Stimulated activated naive B cell treated with anti-CD40 and anti-IgM and Interleukin-4, amounts not matched to agents 10 μg/mL and 1 μg/mL and 100 μg/mL, for 72 hours (primary cell): ENCODE data around the gene ASCC3.

Source experiments
- ATAC-seq, 2 donors: fragments of 150-1000 bp; cut with Tn5 transposase; replicated peaks; 2 replicates each; pipeline ENCODE4 v1.10.0; 2021; ENCODE audit warnings: moderate library complexity in 1 of 2
- DNase-seq: peaks from one replicate; pipeline ENCODE4 v3.0.0; 2021
- H3K27ac Mint-ChIP-seq: one replicate; pipeline ENCODE4 v1.8.0; 2022; ENCODE audit warnings: mild to moderate bottlenecking, mixed read lengths
- H3K27me3 Mint-ChIP-seq, 2 donors: one replicate each; pipeline ENCODE4 v1.8.0; 2022; ENCODE audit warnings: mixed read lengths in 2 of 2
- H3K36me3 Mint-ChIP-seq, 2 donors: one replicate each; pipeline ENCODE4 v1.8.0; 2022; ENCODE audit warnings: mixed read lengths in 2 of 2, mild to moderate bottlenecking in 1 of 2
- H3K4me1 Mint-ChIP-seq, 2 donors: one replicate each; pipeline ENCODE4 v1.8.0; 2022; ENCODE audit warnings: mixed read lengths in 2 of 2, mild to moderate bottlenecking in 1 of 2
- H3K4me3 Mint-ChIP-seq, 2 donors: one replicate each; pipeline ENCODE4 v1.8.0; 2022; ENCODE audit warnings: mild to moderate bottlenecking in 2 of 2, mixed read lengths in 2 of 2, moderate library complexity in 1 of 2
- H3K9me3 Mint-ChIP-seq, 2 donors: one replicate each; pipeline ENCODE4 v1.8.0; 2022; ENCODE audit warnings: mixed read lengths in 2 of 2, mild to moderate bottlenecking in 1 of 2

Gene ASCC3

DNA sequence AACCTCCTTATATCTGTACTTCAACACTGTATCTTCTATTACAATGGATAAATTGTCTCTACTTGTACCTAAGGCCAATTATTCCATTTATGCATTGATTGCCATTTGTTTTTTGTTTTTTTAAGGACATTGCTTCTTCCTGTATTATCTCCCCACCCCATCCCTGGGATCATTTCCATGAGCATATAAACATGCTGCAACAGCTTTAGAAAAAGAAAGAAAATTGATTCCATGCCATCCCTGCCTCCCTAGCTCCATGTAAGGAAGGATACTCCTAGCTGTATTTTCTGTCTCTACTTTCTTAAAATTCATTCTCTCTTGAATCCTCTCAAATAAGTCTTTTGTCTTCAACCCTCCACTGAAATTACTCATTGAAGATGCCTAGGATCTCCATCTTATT, 314.6 kb downstream of the ASCC3 start:
- DNase-seq, result no peak
- Mint-ChIP-seq H3K9me3 (peaks cover 5% of the 10 kb centered on the region in 2 donors), H3K4me1 (no peaks in the 10 kb centered on the region), H3K4me3 (no peak overlapping the region), H3K36me3 (peaks cover 31 to 43% of the 10 kb centered on the region in 2 donors), H3K27ac (no peak overlapping the region), H3K27me3 (no peaks in the 10 kb centered on the region)
- no peak for ATAC-seq

DNA sequence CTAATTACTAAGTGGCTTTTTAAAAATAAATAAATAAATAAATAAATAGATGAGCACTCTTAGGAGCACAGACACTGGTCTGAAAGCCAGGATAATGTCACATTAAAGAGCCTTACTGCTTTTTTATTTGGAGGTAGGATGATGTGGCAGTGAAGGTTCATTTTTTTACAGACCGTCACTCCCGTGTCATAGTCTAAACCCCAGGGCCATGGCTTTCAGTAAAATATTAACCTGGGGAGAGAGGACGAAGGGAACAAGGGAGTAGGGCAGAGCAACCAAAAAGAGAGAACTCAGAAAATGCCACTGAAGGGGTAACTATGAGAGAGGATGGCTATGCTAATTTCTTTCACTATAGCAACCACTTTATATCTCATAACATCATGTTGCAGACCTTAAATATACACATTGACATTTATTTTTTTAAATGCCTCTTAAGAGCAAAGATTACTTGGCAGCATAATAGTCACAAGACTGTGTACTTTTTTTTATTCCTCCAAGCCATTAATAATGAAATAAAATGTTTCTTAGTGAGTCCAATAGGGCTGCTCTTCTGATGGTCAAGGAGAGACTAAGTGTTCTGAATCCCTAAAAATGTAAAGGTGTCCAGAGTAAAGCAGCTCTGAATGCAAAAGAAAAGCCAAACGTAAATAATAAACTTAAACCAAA, 315.6 kb downstream of the ASCC3 start:
- H3K9me3 Mint-ChIP-seq, result peaks cover 2% of the 10 kb centered on the region in 2 donors
- peaks cover 25 to 37% of the 10 kb centered on the region in 2 donors for H3K36me3 Mint-ChIP-seq
- H3K4me3 Mint-ChIP-seq, result no peak overlapping the region
- DNase-seq (no peak), ATAC-seq (no peak)
- H3K27ac Mint-ChIP-seq, result no peak overlapping the region
- no peaks in the 10 kb centered on the region for H3K27me3 Mint-ChIP-seq
- H3K4me1 Mint-ChIP-seq, result no peaks in the 10 kb centered on the region

DNA sequence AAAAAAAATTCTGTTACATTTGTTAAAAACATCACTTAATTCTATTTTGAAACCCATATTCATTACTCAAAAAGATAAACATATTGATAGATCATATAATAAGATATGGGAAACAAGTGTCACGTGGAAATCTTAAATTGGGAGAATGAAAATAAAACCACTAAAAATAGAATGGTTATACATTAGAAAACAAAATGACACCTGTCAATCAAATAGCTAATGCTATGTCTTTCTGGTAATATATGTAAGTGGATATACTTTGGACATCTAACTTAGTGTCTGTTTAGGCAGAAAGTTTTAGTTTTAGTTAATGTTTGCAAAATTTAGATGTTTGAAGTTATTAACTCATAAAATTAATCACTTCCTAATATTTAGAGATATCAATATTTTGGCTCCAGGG, 321.3 kb downstream of the ASCC3 start:
- H3K4me3 Mint-ChIP-seq, result no peak overlapping the region
- H3K27me3 Mint-ChIP-seq, result no peaks in the 10 kb centered on the region
- no peak for DNase-seq
- no peaks in the 10 kb centered on the region for H3K4me1 Mint-ChIP-seq
- H3K36me3 Mint-ChIP-seq, result peaks cover 11 to 32% of the 10 kb centered on the region in 2 donors
- H3K27ac Mint-ChIP-seq, result no peak overlapping the region
- H3K9me3 Mint-ChIP-seq, result no peaks in the 10 kb centered on the region
- ATAC-seq, result no peak

DNA sequence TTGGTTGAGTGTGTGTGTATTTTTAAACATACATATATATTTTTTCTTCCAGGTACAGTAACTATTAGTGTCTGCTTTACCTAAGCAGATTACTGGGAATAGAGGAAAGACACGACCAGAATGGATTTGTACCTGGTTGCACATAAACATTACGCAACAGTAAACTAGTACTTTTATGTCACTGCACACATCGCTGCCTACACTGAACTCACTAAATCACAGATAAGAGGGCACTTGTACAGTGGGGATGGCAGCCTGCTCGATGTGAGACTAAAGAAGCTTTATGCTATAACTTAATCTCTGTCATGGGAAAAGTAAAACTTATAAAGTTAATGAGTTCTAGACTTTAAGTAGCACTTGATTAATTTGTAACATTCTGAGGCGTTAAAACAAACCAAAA, 326.9 kb downstream of the ASCC3 start:
- ATAC-seq, result no peak
- Mint-ChIP-seq H3K27me3 (no peaks in the 10 kb centered on the region), H3K9me3 (peaks cover 0 to 1% of the 10 kb centered on the region in 2 donors), H3K4me3 (no peak overlapping the region), H3K4me1 (no peaks in the 10 kb centered on the region), H3K27ac (no peak overlapping the region), H3K36me3 (peaks cover 10 to 25% of the 10 kb centered on the region in 2 donors)
- no peak for DNase-seq

DNA sequence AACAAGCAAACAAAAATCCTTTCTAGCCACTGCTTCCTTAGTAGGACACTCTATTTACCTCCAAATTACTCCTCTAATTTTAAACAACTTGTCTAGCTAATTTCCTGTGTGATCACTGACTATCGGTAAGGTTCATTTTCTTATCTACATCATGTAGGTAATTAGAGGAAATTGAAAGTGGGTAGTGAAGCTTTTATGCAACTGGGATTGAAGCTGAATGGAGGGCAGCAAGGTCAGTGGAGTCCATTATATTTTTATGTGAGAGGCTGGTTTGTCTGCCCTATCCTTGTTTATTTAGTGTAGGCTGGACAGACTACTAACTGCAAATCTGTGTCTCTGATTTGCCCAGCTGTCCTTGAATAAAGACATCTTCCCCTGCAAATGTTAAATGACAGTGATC, 327.9 kb downstream of the ASCC3 start:
- Mint-ChIP-seq H3K27me3 (no peaks in the 10 kb centered on the region), H3K4me3 (no peak overlapping the region), H3K27ac (peak overlapping the region; percentile 63), H3K36me3 (peaks cover 12 to 19% of the 10 kb centered on the region in 2 donors), H3K4me1 (no peaks in the 10 kb centered on the region), H3K9me3 (peaks cover 0 to 3% of the 10 kb centered on the region in 2 donors)
- ATAC-seq (no peak), DNase-seq (no peak)

DNA sequence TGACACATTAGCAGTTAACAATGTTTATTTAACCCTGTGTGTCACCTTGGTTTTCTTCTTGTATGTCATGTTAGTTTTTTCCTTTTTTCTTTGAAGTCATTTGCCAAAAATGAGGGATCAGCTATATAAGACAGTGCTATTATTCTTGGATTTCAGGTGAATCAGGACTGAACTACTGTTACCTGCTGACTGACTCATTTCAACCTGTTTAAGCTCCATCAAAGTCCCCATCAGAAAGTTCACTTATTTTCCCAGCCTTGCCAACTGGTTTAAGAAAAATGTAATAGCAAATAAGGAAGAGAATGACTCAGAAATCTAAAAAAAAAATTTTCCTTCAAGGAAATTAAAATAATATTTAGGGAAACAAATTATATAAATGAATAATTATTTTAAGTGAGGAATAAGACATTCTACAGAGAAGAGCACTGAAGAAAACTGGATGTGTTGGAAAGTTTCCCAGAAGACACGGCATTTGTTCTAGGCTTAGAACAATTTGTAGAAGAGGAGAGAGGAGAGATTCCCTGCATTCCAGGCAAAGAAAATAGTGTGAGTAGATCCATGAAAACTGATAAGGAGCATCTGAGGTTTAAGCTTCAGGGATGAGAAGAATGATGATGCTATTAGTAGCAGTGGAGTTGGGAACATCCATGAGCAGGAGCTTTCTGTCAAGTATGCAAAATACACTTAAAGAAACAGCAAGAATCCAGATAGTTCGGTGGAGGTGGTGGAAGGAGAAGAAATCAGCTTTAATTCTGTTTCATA, 331.5 kb downstream of the ASCC3 start:
- Mint-ChIP-seq H3K9me3 (peaks cover 0 to 3% of the 10 kb centered on the region in 2 donors), H3K4me1 (no peaks in the 10 kb centered on the region), H3K36me3 (peaks cover 21% of the 10 kb centered on the region in 2 donors), H3K27me3 (no peaks in the 10 kb centered on the region), H3K4me3 (no peak overlapping the region), H3K27ac (no peak overlapping the region)
- DNase-seq (no peak), ATAC-seq (no peak)

DNA sequence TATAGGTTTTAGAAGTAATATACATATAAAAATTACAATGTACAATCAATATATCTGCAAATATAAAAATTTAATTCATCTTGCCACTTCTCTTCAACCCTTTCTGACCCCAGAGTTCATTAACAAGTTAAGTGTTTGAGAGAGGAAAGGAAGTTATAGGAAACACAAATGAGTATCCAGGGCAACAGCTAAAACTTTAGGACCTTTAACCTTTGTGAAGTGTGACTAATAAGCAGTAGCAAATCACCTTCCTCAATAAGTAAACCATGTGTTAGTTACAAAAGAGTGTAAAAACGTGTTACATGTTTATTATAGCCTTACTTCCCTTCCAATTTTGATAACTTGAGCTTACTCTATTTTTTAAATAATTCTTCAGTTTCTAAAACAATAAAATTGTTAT, 343.0 kb downstream of the ASCC3 start:
- H3K9me3 Mint-ChIP-seq, result peaks cover 0 to 2% of the 10 kb centered on the region in 2 donors
- DNase-seq, result no peak
- no peaks in the 10 kb centered on the region for H3K27me3 Mint-ChIP-seq
- no peak overlapping the region for H3K4me3 Mint-ChIP-seq
- peaks cover 39 to 63% of the 10 kb centered on the region in 2 donors for H3K36me3 Mint-ChIP-seq
- ATAC-seq, result no peak
- peaks cover 0 to 3% of the 10 kb centered on the region in 2 donors for H3K4me1 Mint-ChIP-seq
- H3K27ac Mint-ChIP-seq, result no peak overlapping the region

DNA sequence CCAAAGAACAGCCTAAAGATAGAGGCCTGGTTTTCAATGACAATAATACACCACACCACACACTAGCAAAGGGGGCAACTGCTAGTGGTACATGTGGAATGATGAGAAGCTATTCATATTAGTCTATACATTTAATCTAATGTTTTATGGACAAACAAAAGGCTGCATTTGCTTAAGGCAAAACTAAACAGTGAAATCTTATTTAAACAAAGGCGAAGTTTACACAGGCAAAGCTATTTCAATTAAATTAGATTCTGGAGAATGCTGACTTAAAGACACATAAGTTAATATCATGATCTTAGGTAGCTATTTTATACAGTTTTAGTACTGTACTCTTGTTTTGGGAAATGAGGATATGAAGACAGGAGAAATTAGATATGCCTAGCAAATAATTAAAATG, 362.5 kb downstream of the ASCC3 start:
- H3K36me3 Mint-ChIP-seq, result peaks cover 15 to 32% of the 10 kb centered on the region in 2 donors

DNA sequence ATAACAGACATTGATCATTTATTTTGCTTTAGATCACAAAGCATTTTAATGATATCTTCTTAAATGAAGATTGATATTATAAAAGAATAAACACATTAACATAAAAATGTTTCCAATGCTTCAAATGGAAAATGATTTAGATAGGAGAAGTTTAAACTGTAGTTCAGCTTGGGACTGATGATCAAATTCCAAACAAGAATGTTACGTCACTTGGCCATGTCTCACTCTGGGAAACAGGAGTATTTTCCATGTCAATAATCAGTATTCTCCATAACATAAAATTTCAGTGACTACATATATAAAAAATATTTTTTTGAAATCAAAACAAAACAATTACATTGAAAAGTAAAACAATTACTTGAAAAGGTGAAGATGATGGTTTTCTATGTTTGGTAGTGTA, 363.5 kb downstream of the ASCC3 start:
- Mint-ChIP-seq H3K9me3 (no peaks in the 10 kb centered on the region), H3K27ac (no peak overlapping the region), H3K4me1 (peaks cover 0 to 2% of the 10 kb centered on the region in 2 donors), H3K4me3 (no peak overlapping the region), H3K27me3 (no peaks in the 10 kb centered on the region), H3K36me3 (peaks cover 17 to 34% of the 10 kb centered on the region in 2 donors)
- DNase-seq (no peak), ATAC-seq (no peak)

More for the DNA sequence above, 362.5 kb downstream of the ASCC3 start:
- DNase-seq, result no peak
- Mint-ChIP-seq H3K27me3 (no peaks in the 10 kb centered on the region), H3K9me3 (no peaks in the 10 kb centered on the region), H3K4me3 (no peak overlapping the region), H3K27ac (no peak overlapping the region), H3K4me1 (peaks cover 0 to 2% of the 10 kb centered on the region in 2 donors)
- ATAC-seq, result no peak

DNA sequence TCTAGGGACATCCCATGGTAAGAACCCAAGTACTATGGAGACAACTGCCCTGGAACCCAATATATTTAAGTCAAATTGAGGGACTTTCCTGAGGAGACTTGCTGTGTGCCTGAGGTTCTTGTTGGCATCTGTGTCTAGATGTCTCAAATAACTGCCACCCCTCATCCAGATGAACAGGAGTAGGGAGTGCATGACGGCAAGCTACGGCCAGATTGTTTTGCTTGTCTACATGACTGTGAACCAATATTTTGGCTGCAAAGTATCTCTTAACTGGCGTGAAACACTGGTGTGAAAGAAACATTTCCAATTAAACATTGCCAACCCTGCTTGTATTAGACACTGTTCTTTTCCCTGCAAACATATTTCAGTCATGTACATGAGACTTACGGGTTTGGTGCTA, 364.0 kb downstream of the ASCC3 start:
- Mint-ChIP-seq H3K36me3 (peaks cover 18 to 34% of the 10 kb centered on the region in 2 donors), H3K27me3 (no peaks in the 10 kb centered on the region), H3K9me3 (no peaks in the 10 kb centered on the region), H3K27ac (no peak overlapping the region), H3K4me1 (no peaks in the 10 kb centered on the region), H3K4me3 (no peak overlapping the region)
- DNase-seq (no peak), ATAC-seq (no peak)

DNA sequence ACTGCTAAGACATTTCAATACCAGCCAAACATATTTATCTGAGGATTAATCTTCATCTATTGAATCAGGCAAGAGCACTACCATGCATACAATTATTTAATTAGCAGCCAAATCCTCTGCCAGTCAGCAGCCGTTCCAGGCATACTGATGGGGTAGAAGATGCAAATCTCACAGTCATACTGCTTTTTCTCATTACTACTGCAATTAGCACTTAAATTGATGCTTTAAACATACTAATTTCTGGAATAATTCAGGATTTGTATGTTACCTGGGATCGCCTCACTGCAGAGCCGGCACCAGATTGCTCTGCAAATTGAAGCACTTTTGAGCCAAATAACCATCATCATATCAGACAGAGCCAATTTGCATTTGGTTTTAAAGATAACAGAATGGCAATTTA, 366.5 kb downstream of the ASCC3 start:
- Mint-ChIP-seq H3K4me3 (no peak overlapping the region), H3K27ac (no peak overlapping the region), H3K4me1 (no peaks in the 10 kb centered on the region), H3K27me3 (no peaks in the 10 kb centered on the region), H3K9me3 (no peaks in the 10 kb centered on the region), H3K36me3 (peaks cover 23 to 45% of the 10 kb centered on the region in 2 donors)
- no peak for ATAC-seq
- no peak for DNase-seq

DNA sequence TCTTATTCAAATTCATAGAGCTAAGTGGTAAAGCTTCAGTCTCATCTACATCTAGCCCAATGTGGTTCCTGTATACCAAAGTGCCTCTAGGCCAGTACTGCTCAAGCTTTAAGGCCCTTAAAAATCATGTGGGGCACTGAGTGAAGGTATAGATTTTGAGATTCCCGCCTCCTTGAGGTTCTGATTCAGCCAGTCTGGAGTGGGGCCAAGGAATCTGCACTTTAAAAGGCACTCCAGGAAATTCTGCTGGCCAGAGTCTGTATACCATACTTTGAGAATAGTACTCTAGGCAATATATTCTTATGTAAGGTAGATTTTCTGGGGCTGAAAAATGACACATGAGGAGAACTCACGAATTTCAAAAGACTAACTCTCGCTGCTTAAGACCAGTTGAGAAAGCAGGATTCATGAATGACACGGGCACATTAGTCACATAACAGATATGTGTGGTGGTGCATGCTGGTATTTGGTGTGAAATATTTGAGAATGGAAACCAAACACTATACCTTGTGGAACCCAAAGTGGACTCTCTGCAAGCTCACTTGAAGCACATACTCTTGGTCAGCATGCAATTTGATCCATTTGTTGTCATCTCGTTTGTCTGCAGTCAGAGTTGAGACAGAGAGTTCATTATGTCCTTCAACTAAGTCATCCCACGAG, 368.8 kb downstream of the ASCC3 start:
- H3K36me3 Mint-ChIP-seq, result peaks cover 27 to 48% of the 10 kb centered on the region in 2 donors
- DNase-seq, result no peak
- no peak overlapping the region for H3K27ac Mint-ChIP-seq
- no peaks in the 10 kb centered on the region for H3K27me3 Mint-ChIP-seq
- no peaks in the 10 kb centered on the region for H3K4me1 Mint-ChIP-seq
- no peak overlapping the region for H3K4me3 Mint-ChIP-seq
- no peaks in the 10 kb centered on the region for H3K9me3 Mint-ChIP-seq
- ATAC-seq, result no peak

DNA sequence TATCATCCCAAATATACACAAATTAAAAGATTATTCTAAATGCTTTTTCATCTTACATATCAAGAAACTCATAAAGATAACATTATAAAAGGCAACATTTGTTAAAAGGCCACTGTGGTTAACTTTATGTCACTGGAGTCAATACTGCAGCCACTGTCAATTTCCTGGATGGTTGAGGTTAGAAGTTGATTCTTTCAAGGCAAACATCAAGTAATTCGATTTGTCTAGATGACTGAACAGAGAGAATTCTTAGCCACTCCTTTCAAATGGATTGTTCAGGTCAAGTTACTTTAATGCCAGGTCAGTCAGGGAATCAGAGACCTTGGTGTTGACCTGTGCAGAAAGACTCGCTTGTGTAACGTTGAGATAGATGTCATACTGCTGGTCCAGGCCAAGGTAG, 372.0 kb downstream of the ASCC3 start:
- no peaks in the 10 kb centered on the region for H3K9me3 Mint-ChIP-seq
- H3K4me1 Mint-ChIP-seq, result no peaks in the 10 kb centered on the region
- H3K27me3 Mint-ChIP-seq, result no peaks in the 10 kb centered on the region
- no peak overlapping the region for H3K27ac Mint-ChIP-seq
- H3K36me3 Mint-ChIP-seq, result peaks cover 21 to 39% of the 10 kb centered on the region in 2 donors
- no peak for DNase-seq
- ATAC-seq, result no peak
- no peak overlapping the region for H3K4me3 Mint-ChIP-seq

DNA sequence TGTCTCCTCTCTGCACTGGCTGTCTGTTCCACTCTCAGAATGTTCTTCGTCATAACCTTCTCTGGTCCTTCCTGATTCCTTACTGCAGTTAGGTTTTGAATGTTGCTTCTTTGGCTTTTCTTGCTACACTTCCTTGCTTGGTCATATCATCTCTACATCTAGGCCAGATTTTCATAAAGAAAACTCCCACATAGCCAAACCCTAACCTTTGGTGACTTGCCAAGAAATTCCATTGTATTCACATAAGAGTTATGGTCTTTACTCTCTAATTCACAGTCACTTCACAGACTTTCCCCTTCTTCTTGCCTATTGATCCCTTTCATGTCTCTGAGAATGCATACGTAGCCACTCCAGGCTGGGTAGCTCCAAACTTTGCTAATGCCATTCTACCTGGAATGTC, 374.5 kb downstream of the ASCC3 start:
- Mint-ChIP-seq H3K36me3 (peaks cover 16 to 26% of the 10 kb centered on the region in 2 donors), H3K27ac (no peak overlapping the region)

More for the DNA sequence above, 374.5 kb downstream of the ASCC3 start:
- ATAC-seq (no peak), DNase-seq (no peak)
- Mint-ChIP-seq H3K27me3 (no peaks in the 10 kb centered on the region), H3K4me1 (no peaks in the 10 kb centered on the region), H3K4me3 (no peak overlapping the region), H3K9me3 (no peaks in the 10 kb centered on the region)
